ENCODE measurements around the gene FGD2.

Gene FGD2

DNA sequence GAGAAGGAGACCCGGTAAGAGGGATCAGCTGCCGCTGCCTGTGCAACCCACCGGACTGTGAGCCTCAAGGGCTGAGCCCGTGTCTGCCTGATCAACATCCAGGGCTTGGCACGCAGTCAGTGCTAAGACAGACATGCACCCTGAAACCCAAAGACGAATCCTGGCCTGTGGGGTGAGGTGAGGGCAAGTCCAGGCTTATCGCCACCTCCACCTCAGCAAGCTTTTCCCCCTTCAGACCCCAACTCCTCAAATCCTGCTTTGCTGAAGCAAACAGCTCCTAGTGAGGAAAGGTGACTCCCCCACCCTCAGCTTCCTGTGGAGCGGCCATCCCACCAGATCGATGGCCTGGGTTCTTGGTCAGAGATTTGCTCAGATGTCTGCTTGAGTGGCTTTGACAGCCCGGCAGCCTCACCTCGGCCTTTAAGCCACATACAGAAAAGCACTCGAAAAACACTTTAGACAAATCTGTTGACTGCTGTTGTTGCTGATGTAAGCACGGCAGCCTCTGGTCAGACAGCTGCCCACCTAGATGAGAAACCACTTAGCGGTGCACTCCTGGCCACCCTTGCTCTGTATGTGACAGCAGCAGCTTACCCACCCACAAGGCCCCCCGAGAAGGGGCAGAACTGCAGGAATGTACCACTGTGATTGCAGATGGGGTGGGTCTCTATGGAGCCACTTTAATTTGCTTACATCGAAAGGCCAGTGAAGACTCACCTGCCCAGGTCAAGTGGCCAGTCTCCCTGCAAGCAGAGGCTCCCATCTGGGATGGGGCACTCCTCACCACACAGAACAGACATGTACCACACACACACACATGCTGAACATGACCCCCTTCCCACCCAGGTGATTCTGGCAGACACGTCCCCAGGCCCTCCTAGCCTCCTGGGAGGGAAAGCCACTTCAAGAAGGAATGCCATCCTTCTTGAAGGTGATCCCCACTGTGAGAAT lies 34.3 kb upstream of the FGD2 start:
- no peak for DNase-seq

DNA sequence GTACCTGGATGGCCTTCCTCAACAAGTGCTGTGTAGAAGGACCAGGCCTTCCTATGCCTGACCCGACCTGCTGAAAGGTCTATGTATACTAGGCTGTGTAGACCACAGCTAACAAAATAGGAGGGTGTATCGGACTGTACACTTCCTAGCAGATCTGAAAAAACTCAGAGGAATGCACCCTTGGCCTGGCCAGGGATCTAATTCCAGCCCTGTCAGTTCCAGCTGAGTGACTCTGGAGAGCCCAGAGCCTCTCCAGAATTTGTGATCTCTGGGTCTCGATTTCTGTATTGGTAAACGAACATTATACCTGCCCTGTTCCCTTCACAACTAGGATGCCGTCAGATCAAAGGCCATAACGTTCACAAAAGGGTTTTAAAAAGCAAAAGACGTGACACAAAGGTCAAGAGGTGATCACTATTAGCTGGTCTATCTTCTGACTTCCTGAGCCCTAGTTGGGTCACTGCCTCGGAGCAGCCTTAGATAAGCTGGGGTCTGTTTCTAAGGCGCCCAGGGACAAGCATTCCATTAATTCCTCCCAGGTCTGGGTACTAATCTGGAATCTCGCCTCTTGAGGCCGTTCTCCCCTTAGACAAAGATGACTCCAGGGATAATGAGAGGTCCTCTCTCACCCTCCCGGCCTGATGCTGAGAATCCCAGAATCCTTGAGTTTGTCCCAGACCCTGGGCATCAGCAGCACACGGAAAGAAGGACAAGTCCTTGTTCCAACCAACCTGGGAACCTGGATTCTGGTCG lies 33.4 kb upstream of the FGD2 start:
- DNase-seq: no peak

DNA sequence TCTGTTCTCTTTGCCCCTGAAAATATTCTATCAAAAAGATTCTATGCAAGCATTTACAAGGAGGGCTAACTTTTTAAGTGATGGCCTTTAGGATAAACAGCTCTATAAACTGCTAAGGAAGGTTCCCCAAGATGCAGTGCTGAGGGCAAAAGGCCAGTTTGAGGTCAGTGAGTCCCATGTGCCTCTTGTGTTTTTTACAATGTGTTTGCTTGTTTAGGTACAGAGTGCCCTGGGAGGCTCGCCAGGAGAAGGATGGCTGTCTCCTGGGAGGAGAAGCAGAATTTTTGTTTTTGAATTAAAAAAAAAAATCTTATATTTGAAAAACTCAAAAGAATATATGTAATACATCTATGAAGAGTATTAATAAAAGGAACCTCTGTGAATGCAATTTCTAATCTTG lies 32.3 kb upstream of the FGD2 start:
- no peak for DNase-seq

DNA sequence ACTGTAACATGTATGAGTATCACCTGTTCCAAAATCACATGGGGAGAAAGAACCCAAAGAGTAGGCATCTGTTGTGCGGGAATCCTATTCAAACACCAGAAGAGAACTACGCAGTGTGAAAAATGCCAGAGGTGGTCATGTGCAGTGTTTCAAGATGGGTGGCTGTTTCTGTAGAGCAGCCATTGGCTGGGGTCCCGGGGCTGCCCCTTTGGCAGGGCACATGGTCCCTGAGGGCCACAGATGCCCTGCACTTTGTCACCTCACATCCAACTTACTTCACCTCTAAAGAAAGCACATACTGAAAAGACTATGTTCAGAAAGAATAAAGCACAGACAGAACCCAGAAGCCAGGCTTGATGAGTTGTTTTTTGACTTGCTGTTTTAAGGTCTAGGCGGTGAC lies 31.8 kb upstream of the FGD2 start:
- DNase-seq: no peak

DNA sequence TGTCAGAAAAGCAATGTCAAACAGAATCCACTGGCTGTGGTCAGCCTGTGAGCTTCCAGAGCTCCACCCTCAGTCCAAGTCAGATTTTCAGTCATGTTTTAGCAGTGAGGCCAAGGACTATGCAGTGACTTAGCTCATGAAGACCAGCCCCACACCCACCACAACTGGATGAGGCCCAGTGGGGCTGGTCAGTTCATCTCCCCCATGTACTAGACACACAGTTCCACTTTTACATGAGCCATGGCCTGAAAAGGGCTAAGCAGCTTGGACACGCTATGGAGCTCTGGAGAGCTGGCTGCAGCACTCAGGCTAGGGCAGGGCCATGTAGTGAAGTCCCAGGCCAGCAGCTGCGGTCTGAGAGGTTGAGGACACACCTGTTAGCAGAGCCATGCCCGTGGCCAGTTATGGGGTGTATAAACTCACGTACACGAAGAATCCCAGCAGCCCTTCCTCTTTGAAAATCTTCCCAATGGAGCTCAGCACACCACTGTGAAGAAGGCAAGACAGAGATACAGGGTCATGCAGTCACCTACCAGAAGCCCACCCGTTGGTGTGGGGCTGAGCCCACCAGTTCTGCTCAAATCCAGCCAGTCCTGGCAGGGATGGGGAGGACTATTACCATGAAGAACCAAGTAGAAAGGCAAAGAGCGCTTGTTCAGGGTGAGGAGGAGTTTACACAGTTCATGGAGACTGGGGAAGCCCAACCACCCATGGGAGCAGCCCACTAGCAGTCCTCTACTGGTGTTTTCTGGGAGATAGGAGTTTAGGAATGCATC lies 30.0 kb upstream of the FGD2 start:
- no peak for DNase-seq

DNA sequence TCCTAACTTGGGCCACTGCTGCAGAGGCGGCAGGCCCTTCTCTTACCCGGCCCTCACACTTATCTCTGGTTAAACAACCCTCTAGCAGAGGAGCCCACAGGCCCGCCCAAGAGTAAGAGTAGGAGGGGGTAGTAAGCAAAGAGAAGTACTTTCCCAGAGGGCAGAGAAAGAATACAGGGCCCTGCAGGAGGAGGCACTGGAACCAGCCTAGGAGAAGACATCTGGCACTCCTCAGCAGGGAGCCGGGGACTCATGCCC lies 29.5 kb upstream of the FGD2 start:
- no peak for DNase-seq

DNA sequence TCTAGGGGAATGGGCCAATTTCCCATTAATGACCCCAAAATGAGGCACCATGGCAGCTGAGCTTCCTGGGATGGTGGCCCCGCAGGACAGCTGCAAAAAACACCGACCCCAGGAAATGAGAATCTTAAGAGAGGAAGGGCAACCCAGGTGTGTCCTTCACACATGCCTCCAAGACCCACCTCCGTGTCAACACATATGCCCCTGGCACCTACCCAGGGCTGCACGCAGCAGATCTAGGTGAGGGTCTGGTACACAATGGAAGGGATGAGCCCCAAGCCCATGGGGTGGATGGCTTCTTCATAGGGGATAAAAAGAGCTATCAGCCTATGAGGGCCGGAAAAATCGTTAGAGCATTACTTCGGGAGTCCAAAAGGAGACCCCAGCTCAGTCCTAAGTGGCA lies 28.9 kb upstream of the FGD2 start:
- no peak for DNase-seq

DNA sequence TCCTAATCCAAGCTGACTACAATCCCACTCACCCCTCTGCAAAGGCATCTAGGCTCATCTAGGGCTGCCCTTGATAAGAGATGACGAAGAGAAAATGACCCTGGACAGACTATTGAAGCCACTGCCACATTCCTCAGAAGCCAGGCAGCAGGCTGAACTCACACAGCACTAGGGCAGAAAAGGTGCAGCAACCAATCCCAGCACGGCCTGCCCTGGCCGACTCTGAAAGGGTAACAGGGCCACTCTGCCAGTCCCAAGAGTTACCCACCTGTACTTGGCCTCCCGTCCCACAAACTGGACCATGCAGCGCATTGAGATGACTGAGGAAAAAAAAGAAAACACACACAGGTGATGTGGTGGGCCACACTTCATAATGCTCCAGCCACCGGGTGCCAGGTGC lies 28.5 kb upstream of the FGD2 start:
- DNase-seq: no peak

DNA sequence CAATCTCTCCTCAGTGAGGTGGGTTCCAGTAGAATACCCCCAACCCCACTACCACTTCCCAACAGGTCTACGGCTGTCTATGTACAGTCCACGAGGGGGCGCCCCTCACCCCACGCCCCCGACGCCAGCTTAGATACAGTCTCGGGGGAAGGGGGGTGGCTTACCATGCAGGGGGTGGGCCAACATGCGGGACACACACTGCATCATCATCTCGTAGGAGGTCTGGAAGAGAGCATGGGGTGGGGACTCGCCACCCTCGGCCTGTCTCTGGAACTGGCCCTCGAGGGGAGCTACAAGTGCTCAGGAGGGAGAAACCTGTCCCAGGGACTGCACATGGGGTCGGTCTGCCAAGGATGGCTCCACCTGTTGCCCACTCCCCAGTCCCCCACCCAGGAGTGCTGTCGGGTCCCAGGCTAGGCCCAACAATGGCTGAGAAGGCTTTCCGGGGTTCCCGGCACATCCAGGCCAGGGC lies 27.9 kb upstream of the FGD2 start:
- peak in 2 of 5 experiments; percentile 24 to 41 for DNase-seq

DNA sequence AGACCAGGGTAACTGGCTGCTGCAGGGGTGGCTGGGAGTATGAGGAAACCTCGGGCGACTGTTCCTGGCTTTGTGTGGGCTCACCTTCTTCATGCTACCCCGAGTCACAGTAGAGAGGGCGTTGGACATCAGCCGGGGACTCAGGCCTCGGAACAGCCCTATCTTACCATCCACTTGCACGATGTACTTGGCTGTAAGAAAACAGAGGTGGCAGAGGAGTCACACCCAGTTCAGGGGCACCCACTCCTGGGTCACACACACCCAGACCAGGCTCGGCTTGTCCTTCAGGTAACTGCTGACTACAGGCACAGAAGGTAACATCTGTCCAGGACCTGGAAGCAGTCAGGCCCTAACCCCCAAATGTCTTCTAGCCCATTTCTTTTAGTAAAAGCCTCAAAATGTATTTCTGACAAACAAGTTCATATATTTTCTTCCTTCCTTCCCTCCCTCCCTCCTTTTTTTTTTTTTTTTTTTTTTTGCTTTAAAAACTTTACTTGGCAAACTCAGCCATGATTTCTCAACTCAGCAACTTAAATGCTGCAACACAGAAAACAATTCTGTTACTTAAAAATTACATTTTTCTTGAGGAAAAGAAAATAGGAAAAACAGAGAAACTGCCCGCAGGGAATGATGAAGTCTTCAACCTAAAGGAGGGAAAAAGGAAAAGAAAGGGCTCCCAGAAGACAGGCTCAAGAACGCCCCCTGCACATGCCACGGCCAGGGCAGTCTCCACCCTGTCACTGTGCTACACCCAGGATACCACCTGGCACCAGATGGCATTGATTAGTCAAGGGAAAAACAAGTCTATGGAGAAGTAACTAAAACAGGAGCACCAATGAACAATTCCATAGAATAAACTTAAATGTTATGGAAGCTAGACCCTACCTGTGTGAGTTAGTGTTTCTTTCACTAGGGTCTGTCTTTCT lies 26.8 kb upstream of the FGD2 start:
- DNase-seq: no peak

DNA sequence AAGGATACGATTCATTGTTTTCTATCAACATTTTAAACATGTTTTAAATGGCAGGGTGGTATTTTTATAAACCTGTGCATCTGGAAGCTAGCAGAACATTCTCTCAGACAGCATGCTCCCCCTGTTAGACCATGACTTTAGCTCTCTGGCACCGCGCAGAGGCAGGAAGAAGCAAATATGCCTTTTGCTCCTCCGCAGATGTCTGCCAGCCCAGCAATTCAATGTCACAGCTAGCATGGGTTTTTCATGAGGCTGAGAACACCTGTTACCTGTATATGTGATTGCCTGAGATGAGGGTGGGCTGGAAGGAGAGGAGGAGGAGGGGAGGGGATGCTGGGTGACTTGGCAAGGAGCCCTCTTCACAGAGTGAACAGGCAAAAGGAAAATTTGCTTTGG lies 26.1 kb upstream of the FGD2 start:
- DNase-seq: peak in 1 of 5 experiments; percentile 75

DNA sequence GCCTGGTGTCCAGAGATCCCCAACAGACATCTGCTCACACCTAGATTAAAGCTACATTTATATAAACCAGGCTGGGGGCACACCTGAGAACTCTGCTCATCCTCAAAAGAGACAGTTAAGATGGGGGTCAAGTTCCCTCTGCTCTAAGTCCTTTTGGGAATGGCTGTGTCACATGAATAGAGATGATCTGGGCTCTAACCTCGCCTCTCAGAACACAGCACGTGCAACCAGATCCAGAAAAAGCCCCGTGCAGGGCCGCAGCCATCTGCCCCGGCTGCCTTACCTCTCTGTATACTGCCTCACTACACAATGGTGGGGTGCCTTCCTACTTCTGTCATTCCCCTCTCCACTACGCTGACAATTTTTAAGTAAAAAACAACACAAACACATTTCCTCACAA lies 25.3 kb upstream of the FGD2 start:
- DNase-seq: no peak

DNA sequence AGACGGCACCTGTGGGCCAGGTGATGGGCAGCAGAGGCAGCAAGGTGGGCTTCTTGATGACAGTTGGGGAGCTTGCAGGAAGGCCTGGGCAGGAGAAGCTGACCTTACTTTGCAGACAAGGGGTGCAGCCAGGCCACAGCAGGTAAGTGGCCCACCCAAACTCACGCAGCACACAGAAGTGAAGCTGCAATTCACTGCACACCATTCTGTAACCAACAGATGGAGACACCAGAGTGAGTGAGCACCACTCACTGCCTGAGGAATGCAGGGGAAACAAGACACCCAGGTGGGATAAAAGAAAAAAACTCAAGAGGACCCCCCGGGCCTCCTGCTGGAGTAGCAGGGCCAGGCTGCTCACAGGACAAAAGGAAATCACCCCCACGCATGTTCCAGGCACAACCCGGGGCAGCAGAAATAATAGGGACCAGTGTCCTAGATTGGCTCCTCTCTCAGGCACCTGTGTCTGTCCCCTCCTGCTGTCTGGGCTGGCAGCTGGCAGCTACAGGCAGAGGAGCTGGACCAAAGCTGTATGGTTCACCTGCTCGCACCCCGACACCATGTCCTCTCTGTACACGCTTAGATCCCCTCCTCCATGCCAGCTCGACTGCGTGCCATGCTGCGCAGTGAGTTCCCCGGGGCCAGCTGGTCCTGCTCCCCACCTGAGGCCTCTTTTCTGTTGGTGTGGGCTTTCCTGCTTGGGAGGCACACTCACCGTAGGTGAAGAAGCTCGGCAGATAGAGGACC lies 24.4 kb upstream of the FGD2 start:
- DNase-seq: no peak

DNA sequence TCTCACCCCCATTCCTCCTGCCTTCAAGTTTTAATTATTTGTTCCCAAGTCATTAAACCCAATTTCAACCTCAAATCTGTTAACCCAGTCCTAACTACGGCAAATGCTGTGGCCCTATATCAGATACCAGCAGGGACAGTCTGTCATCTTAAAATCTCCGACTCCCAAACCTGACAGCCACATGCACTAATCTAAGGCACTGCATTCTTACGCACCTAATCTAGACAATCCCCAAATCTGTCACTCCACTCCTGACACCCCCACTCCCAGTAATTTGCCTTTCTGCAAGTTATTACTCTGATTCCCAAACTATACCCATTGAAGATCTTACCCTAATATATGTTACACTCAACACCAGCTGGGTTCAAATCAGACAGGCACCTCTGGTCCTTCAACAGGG lies 21.9 kb upstream of the FGD2 start:
- no peak for DNase-seq

DNA sequence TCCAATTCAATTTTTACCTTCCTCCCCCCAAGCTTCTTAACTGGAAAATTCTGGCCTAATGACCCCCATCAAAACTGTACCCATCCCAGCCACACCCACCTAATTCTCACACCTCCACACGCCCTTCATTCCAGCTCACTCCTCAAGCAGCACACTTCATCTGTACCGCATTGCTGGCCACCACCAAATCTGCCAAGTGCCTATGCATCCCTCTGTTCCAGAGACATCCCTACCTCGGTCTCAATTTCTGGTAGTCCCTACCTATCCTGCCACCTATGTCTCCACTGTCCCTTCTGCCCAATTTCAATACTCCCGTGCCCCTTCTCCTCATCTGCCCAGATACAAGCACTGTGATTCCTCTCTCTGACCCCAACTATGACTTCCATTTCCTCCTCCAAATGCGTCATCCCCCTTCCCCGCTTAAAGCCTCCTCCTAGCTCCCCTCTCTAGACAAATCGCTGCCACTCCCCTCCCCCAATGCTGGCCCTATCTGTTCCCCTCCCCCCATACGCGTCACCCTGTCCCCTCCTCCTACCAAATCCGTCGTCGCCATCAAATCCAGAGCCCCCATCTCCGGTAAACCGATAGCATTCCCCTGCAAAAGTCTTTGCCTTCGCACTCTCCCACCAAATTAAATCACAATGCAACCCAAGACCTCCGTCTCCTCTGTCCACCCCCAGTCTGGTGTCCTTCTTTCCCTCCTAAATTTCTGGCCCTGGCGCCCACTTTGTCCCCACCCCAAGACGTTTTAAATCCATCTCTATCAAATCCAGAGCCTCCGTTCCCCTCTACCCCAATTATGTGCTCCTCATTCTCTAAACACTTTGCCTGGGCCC lies 20.7 kb upstream of the FGD2 start:
- peak in 4 of 5 experiments; percentile 36 to 82 (median 53) for DNase-seq

DNA sequence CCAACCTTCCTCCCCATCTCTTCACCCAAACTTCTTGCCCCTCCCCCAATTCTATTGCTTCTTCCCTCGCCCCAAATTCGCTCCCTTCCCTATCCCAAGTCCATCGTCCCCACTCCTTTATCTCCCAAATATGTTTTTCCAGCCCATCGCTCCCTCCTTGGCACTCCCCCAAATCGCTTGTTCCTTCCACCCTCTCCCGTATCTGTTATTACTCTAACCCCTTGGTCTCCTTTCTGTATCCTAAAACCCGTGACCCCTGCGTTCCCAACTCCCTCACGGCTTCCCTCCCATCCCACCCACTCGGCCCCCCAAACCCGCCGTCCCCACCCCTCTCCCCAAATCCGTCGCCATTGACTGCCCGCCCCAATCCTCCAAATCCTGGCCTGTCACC lies 20.0 kb upstream of the FGD2 start:
- DNase-seq: no peak

DNA sequence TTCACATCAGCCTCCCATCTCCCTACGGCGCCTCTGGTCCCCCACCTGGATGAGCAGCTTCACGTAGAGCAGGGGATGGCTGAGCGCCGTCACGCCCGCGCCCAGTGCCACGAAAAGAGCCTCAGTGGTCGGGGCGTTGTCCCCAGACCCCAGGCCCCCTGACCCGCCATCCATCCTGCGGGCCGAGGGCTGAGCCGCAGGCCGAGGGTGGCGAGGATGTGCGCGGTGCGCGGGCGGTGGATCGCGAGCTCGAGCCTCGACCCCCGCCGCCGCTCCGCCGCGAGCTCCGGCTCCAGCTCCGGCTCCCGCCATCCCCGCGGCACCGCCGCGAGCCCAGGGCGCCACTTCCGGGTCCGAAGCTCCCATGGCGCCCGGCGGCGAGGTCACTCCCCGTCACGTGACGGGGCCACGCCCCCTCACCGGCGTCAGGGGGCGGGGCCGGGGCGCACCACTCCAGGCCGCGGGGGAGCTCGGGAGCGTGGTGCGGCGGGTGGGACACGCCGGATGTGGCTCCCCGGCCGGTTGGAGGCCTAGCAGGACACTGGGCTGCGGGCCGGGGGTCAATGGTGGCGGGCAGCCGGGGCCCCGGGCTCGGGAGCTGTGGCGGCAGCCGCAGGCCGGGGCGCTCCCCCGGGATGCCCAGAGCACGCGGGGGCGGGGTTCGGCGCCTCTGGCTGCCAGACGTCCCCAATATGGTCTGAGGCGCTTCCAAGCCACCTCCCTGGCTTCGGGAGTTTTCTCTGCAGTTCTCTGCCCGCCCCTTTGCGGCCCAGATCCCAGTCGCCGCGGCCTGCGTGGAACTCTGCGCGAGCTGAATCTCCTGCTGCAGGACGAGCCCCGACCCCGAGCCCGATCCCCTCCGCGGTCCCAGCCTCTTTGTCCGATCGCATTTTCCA lies 19.4 kb upstream of the FGD2 start, which contains the start of gene MTCH1:
Gene MTCH1, minus strand, starts transcription at position 389 of the 896 bp plus-strand sequence. Its CDS starts 23 bp downstream, at position 366.
- DNase-seq: peak; percentile 77 to 90 (median 84)

DNA sequence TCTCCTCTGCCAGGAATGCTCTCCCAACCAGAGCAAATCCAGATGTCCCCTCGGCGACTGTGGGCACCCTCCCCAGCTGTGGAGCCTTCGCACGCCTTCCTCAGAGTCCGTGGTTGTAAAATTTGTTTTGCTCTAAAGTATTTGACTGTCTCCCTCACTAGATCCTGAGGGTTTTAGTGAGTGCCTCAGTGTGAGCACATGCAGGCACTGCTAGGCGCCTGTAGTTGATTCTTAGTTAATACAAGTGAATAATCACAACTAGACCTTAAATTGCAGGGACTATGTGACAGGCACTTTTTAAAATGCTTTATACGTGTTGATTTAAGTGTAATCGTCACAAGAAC lies 18.8 kb upstream of the FGD2 start:
- DNase-seq: peak in 1 of 5 experiments; percentile 46

DNA sequence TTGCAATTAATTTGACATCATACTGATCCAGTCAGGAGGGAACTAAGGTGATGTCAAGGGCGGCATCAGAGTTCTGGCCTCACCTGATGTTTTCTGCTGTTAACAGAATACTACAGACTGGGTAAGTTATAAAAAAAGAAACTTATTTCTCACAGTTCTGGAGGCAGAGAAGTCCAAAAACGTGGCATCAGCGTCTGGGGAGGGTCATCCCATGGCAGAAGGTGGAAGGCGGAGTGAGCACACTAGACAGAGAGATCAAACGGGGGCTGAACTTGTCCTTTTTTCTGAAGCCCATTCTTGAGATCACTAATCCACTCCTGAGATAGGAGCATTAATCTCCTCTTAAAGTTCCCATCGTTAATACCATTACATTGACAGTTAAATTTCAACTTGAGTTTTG lies 16.2 kb upstream of the FGD2 start:
- no peak for DNase-seq
